HG02623 (cell line): ENCODE results near the gene MAPK12.
"Not testable (repeated sequence)": the region's sequence is repeated elsewhere in the genome, so short reads cannot be mapped to it uniquely, and the experiment has no call there.

ENCODE experiments used
- ATAC-seq: cut with Tn5 transposase; IDR thresholded peaks from one replicate; pipeline ENCODE4 v1.9.1; 2021; ENCODE audit warnings: moderate library complexity; ENCODE audit not compliant: unreplicated experiment

MAPK12 gene

GRCh38 chr22:50217543-50218152 is 43.8 kb downstream of the MAPK12 start:
- ATAC-seq: no peak

GRCh38 chr22:50216684-50217520 is 44.6 kb downstream of the MAPK12 start:
- no peak for ATAC-seq

DNA sequence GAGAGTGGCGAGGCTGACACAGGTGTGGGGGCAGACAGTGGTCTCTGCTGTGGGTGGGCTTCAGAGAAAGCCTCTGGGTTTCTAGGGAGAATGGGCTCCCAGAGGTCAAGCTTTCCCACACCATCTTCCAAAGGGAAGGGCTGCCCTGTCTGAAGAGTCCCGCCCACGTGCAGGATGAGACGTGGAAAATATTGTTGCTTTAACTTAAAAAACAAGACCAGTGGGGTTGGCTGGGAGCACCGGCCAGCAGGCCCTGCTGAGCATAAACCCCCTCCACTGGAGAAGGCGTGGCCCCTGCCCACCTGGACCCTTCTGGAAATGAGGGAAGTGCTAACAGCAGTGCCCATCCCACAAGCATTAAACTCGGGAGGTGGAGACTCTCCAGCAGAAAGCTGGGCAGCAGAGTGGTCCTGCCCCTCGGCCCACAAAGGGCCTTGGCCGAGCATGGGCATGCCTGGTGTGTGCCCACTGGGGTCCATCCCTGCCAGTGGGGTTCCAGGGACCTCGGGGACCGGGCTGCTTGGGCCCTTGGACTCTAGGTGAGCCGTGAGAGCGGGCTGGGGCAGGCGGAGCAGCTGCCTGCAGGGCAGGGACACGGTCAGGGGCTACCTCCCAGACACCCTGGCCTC is 45.3 kb downstream of the MAPK12 start:
- no peak for ATAC-seq

GRCh38 chr22:50215297-50216054 is 46.0 kb downstream of the MAPK12 start:
- no peak for ATAC-seq

DNA sequence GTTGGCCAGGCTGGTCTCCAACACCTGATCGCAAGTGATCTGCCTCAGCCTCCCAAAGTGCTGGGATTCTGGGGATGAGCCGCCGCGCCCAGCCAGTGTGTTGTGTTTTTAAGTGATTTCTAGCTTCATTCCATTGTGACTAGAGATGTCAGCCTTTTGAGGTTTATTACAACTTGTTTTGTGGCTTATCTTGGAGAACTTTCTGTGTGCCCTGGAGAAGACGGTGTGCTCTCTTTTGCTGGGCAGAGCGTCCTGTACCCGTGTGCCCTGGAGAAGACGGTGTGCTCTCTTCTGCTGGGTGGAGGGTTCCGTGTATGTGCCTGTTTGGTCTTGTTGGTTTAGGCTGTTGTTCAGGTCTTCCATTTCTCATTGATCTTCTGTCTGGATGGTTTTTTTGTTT is 48.2 kb downstream of the MAPK12 start:
- ATAC-seq: no peak

GRCh38 chr22:50211147-50211546 is 50.3 kb downstream of the MAPK12 start:
- ATAC-seq: no peak

GRCh38 chr22:50210378-50211139 is 50.9 kb downstream of the MAPK12 start:
- no peak for ATAC-seq

GRCh38 chr22:50209893-50210292 is 51.6 kb downstream of the MAPK12 start:
- ATAC-seq: no peak

- no peak for ATAC-seq
These were observed 52.3 kb downstream of the MAPK12 start for GRCh38 chr22:50208939-50209892.

- ATAC-seq: no peak
These were observed 53.0 kb downstream of the MAPK12 start for GRCh38 chr22:50208430-50208938.

GRCh38 chr22:50207383-50208140 is 53.9 kb downstream of the MAPK12 start:
- ATAC-seq: no peak

- no peak for ATAC-seq
These were observed 54.9 kb downstream of the MAPK12 start for GRCh38 chr22:50206599-50206998.

DNA sequence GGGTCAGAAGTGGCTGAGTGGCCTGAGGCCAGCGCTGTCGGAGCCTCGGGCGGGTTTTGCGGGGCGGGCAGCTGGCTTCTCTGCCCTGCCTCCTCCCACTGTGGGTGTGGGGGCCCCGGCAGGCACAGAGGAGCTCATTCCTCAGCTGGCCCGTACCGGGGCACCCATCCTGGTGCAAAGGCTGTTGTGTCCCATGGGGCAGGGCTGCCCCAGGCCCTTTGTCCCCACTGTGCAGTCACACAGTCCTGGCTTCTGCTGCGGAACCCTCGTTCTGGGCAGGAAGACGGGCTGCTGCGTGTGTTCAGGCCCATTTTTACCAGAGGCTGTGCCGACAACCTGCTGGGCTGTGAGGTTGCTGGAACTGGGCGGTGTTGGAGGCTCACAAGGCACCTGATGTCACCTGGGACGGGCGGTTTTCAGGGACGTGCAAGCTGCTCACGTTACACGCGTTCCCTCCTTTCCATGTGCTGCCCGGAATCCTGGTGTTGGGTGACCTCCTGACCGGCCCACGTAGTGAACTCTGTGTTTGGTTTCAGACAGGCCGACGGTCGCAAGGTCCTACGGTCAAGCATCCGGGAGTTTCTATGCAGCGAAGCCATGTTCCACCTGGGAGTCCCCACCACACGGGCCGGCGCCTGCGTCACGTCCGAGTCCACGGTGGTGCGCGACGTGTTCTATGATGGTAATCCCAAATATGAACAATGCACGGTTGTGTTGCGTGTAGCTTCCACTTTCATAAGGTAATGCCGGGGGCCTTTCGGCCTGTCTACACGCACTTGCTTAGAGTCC is 55.5 kb downstream of the MAPK12 start:
- ATAC-seq: no peak

DNA sequence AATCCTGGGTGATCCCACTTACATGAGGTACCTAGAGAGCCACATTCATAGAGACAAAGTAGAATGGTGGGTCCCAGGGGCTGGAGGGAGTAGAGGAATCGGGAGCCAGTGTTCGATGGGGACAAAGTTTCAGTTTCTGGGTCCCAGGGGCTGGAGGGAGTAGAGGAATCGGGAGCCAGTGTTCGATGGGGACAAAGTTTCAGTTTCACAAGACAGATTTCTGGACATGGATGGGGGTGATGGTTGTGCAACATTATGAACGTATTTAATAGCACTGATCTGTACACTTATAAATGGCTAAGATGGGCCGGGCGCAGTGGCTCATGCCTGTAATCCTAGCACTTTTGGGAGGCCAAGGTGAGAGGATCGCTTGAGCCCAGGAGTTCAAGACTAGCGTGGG is 56.5 kb downstream of the MAPK12 start:
- ATAC-seq: not testable (repeated sequence)

DNA sequence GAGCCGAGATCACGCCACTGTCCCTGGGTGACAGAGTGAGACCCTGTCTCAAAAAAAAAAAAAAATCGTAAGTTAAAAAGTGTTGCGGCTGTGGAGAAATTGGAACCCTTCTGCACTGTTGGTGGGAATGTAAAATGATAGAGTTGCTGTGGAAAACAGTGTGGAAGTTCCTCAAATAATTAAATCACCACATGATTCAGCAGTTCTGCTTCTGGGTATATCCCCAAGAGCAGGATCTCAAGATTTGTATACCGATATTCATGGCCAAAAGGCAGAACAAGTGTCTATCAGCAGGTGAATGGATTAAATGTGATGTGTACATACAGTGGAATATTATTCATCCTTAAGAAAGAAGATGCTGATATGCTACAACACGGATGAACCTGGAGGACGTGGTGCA is 56.9 kb downstream of the MAPK12 start:
- ATAC-seq: no peak

DNA sequence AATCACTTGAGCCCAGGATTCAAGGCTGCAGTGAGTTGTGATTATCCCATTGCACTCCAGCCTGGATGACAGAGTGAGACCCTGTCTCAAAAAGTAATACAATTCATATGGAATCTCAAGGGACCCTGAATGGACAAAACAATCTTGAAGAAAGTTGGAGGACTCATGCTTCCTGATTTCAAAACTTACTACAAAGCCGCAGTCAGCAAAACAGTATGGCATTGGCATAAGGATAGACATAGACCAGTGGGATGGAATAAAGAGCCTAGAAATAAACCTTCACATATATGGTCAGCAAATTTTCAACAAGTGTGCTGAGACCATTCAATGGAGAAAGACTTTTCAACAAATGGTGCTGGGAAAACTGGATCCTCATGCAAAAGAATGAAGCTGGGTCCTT is 58.2 kb downstream of the MAPK12 start:
- ATAC-seq: no peak
